Measurements from ENCODE around the gene CACNA1A.

GRCh38 chr19:13553880-13554400 is 47.7 kb upstream of the CACNA1A start:
- TF ChIP-seq YY1 (tag by site-specific recombination; IDR thresholded peaks at IDR 0.05) (no peak), ZNF274 (IDR thresholded peaks at IDR 0.05; ENCODE audit: low read length) (no peak), ZNF274 (tag by site-specific recombination; IDR thresholded peaks at IDR 0.05; ENCODE audit: borderline replicate concordance) (no peak), ZFHX2 (tag by site-specific recombination; conservative IDR thresholded peaks at IDR 0.05) (no peak), ATF2 (tag by site-specific recombination; IDR thresholded peaks at IDR 0.05; ENCODE audit: low read depth) (no peak), CTCF (tag by site-specific recombination; IDR thresholded peaks at IDR 0.05) (no peak), ZNF362 (tag by site-specific recombination; IDR thresholded peaks at IDR 0.05) (no peak), BCL11A (tag by site-specific recombination; IDR thresholded peaks at IDR 0.05; ENCODE audit: low read depth) (no peak), ZNF174 (tag by site-specific recombination; IDR thresholded peaks at IDR 0.05) (no peak), ZNF776 (tag by site-specific recombination; IDR thresholded peaks at IDR 0.05; ENCODE audit: borderline replicate concordance) (no peak)

Data from HEK293 (cell line).